ENCODE measurements around the gene SNTG2.

Gene SNTG2

DNA sequence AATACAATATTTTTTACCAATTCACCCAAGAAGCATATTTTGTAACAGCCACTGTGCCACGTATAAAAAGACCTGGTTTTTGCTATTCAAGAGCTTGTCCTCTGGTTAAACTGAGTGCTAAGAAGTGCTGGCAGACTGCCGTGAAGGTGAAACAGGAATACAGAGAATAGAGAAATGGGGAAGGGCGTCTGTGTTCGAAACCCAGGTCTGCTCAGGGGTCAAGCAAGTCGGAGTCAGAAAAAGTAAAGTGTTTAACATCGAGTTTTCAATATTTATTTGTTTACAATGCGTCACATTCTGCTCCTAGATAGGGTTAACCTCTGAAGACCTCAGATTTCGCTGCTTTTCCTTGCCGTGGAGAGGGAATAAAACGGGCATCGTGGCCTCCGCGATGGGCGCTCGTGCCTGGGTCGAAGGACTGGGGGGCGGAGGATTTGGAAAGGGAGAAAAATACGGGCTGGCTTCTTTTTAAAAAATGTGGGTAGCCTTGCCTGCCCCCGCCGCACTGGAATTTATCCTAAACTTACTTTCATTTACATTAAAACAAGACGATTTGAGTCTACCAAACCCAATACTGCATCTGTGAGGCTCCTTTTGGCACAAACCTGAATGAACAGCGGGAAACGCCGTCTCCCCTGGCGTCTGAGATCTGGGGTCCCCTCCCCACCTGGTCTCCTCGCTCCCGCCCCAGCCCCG lies 1.1 kb upstream of the SNTG2 start:
- Histone ChIP-seq H3K4me3 (ENCODE audit: low read length in 2 of 2) (peak overlapping the region; percentile 8 to 31), H3K27me3 (ENCODE audit: control insufficient read depth in 2 of 2, insufficient read depth in 2 of 2, low read length in 2 of 2) (peaks cover 27 to 35% of the 10 kb centered on the region in 2 donors), H3K27ac (ENCODE audit: low read depth in 2 of 2, low read length in 2 of 2) (no peak overlapping the region)

GRCh38 chr2:951224-952006 lies 766 bp downstream of the SNTG2 start:
- Histone ChIP-seq H3K27ac (ENCODE audit: low read depth in 2 of 2, low read length in 2 of 2) (no peak overlapping the region), H3K9ac (ENCODE audit: low read depth in 1 of 2, low read length in 2 of 2) (no peak overlapping the region), H3K36me3 (ENCODE audit: control insufficient read depth in 2 of 2, insufficient read depth in 2 of 2, low read length in 2 of 2) (no peaks in the 10 kb centered on the region), H3K4me1 (ENCODE audit: control insufficient read depth in 2 of 2, insufficient read depth in 2 of 2, low read length in 2 of 2) (peaks cover 0 to 2% of the 10 kb centered on the region in 2 donors), H3K27me3 (ENCODE audit: control insufficient read depth in 2 of 2, insufficient read depth in 2 of 2, low read length in 2 of 2) (peaks cover 24 to 35% of the 10 kb centered on the region in 2 donors), H3K9me3 (ENCODE audit: control insufficient read depth in 2 of 2, low read length in 2 of 2) (no peaks in the 10 kb centered on the region), H3K4me3 (ENCODE audit: low read length in 2 of 2) (no peak overlapping the region)

More for the DNA sequence above, 1.1 kb upstream of the SNTG2 start:
- H3K4me1 ChIP-seq (ENCODE audit: control insufficient read depth in 2 of 2, insufficient read depth in 2 of 2, low read length in 2 of 2), result peaks cover 0 to 2% of the 10 kb centered on the region in 2 donors
- H3K9me3 ChIP-seq (ENCODE audit: control insufficient read depth in 2 of 2, low read length in 2 of 2), result peaks cover 0 to 2% of the 10 kb centered on the region in 2 donors
- no peak overlapping the region for H3K9ac ChIP-seq (ENCODE audit: low read depth in 1 of 2, low read length in 2 of 2)
- no peaks in the 10 kb centered on the region for H3K36me3 ChIP-seq (ENCODE audit: control insufficient read depth in 2 of 2, insufficient read depth in 2 of 2, low read length in 2 of 2)

DNA sequence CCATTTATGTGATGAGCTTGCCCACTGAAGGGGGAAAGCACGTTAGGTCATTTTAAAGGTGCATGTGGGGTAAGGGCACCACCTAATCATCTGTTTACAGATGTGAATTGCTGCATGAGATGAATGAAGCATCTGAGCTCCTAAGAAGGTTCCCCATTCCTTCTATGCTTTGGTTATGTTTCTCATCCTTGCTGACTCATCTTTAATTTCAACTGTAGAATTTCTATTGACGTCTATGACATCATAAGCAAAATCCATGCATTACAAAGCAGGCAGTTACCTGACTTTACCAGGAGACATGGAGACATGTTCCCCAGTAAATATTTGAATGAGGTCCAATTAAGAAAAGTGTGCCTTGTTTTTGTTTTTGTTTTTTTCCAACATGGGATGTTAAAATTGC lies 2.8 kb downstream of the SNTG2 start:
- Histone ChIP-seq H3K9me3 (ENCODE audit: control insufficient read depth in 2 of 2, low read length in 2 of 2) (no peaks in the 10 kb centered on the region), H3K36me3 (ENCODE audit: control insufficient read depth in 2 of 2, insufficient read depth in 2 of 2, low read length in 2 of 2) (no peaks in the 10 kb centered on the region), H3K4me1 (ENCODE audit: control insufficient read depth in 2 of 2, insufficient read depth in 2 of 2, low read length in 2 of 2) (peaks cover 0 to 2% of the 10 kb centered on the region in 2 donors), H3K4me3 (ENCODE audit: low read length in 2 of 2) (no peak overlapping the region), H3K27ac (ENCODE audit: low read depth in 2 of 2, low read length in 2 of 2) (no peak overlapping the region), H3K9ac (ENCODE audit: low read depth in 1 of 2, low read length in 2 of 2) (no peak overlapping the region), H3K27me3 (ENCODE audit: control insufficient read depth in 2 of 2, insufficient read depth in 2 of 2, low read length in 2 of 2) (peaks cover 22 to 35% of the 10 kb centered on the region in 2 donors)

DNA sequence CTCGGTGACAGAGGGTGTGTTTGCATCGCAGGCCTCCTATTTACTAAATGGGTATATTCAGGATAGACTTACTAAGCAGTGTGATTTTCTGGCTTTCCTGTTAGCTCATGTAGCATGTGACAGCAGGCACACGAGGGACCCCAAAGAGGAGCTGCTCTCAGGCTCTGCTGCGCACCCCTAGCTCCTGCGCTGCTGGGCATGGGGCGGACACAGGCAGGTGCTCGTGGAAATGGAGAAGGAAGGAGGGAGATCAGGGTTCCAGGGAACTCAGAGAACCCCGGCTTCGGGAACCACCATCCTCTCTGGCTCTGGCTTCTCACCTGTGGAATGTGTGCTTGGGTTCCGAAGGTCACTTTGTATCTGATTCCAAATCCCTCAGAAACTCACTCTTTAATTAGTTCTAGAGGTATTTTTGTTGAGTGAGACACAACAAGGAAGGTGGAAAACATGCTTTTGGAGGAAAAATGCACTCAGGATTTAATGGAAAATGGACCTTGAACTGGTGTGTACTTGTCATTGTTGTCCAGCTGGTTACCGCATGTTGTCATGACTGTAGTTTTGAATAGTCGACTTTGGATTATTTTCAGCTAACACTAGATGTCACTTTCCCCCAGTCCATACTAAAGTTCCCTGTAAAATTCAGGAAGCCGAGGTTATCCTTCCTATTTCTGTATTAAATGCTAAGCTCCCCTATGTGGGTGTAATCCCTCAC lies 3.5 kb downstream of the SNTG2 start:
- no peak overlapping the region for H3K27ac ChIP-seq (ENCODE audit: low read depth in 2 of 2, low read length in 2 of 2)
- peaks cover 0 to 2% of the 10 kb centered on the region in 2 donors for H3K4me1 ChIP-seq (ENCODE audit: control insufficient read depth in 2 of 2, insufficient read depth in 2 of 2, low read length in 2 of 2)
- H3K36me3 ChIP-seq (ENCODE audit: control insufficient read depth in 2 of 2, insufficient read depth in 2 of 2, low read length in 2 of 2), result no peaks in the 10 kb centered on the region
- peaks cover 22 to 28% of the 10 kb centered on the region in 2 donors for H3K27me3 ChIP-seq (ENCODE audit: control insufficient read depth in 2 of 2, insufficient read depth in 2 of 2, low read length in 2 of 2)
- no peak overlapping the region for H3K9ac ChIP-seq (ENCODE audit: low read depth in 1 of 2, low read length in 2 of 2)
- H3K9me3 ChIP-seq (ENCODE audit: control insufficient read depth in 2 of 2, low read length in 2 of 2), result no peaks in the 10 kb centered on the region
- H3K4me3 ChIP-seq (ENCODE audit: low read length in 2 of 2), result no peak overlapping the region

GRCh38 chr2:954687-955000 lies 4.0 kb downstream of the SNTG2 start:
- no peaks in the 10 kb centered on the region for H3K36me3 ChIP-seq (ENCODE audit: control insufficient read depth in 2 of 2, insufficient read depth in 2 of 2, low read length in 2 of 2)
- no peak overlapping the region for H3K9ac ChIP-seq (ENCODE audit: low read depth in 1 of 2, low read length in 2 of 2)
- peaks cover 18 to 23% of the 10 kb centered on the region in 2 donors for H3K27me3 ChIP-seq (ENCODE audit: control insufficient read depth in 2 of 2, insufficient read depth in 2 of 2, low read length in 2 of 2)
- H3K9me3 ChIP-seq (ENCODE audit: control insufficient read depth in 2 of 2, low read length in 2 of 2), result no peaks in the 10 kb centered on the region
- H3K27ac ChIP-seq (ENCODE audit: low read depth in 2 of 2, low read length in 2 of 2), result no peak overlapping the region
- H3K4me3 ChIP-seq (ENCODE audit: low read length in 2 of 2), result no peak overlapping the region
- peaks cover 0 to 2% of the 10 kb centered on the region in 2 donors for H3K4me1 ChIP-seq (ENCODE audit: control insufficient read depth in 2 of 2, insufficient read depth in 2 of 2, low read length in 2 of 2)

GRCh38 chr2:955829-956731 lies 5.4 kb downstream of the SNTG2 start:
- no peaks in the 10 kb centered on the region for H3K9me3 ChIP-seq (ENCODE audit: control insufficient read depth in 2 of 2, low read length in 2 of 2)
- no peak overlapping the region for H3K27ac ChIP-seq (ENCODE audit: low read depth in 2 of 2, low read length in 2 of 2)
- no peak overlapping the region for H3K9ac ChIP-seq (ENCODE audit: low read depth in 1 of 2, low read length in 2 of 2)
- H3K27me3 ChIP-seq (ENCODE audit: control insufficient read depth in 2 of 2, insufficient read depth in 2 of 2, low read length in 2 of 2), result peaks cover 18 to 19% of the 10 kb centered on the region in 2 donors
- H3K36me3 ChIP-seq (ENCODE audit: control insufficient read depth in 2 of 2, insufficient read depth in 2 of 2, low read length in 2 of 2), result no peaks in the 10 kb centered on the region
- H3K4me1 ChIP-seq (ENCODE audit: control insufficient read depth in 2 of 2, insufficient read depth in 2 of 2, low read length in 2 of 2), result no peaks in the 10 kb centered on the region
- no peak overlapping the region for H3K4me3 ChIP-seq (ENCODE audit: low read length in 2 of 2)

GRCh38 chr2:959457-959856 lies 8.8 kb downstream of the SNTG2 start:
- Histone ChIP-seq H3K9ac (ENCODE audit: low read depth in 1 of 2, low read length in 2 of 2) (no peak overlapping the region), H3K27me3 (ENCODE audit: control insufficient read depth in 2 of 2, insufficient read depth in 2 of 2, low read length in 2 of 2) (no peaks in the 10 kb centered on the region), H3K9me3 (ENCODE audit: control insufficient read depth in 2 of 2, low read length in 2 of 2) (no peaks in the 10 kb centered on the region), H3K4me1 (ENCODE audit: control insufficient read depth in 2 of 2, insufficient read depth in 2 of 2, low read length in 2 of 2) (no peaks in the 10 kb centered on the region), H3K36me3 (ENCODE audit: control insufficient read depth in 2 of 2, insufficient read depth in 2 of 2, low read length in 2 of 2) (no peaks in the 10 kb centered on the region), H3K27ac (ENCODE audit: low read depth in 2 of 2, low read length in 2 of 2) (no peak overlapping the region), H3K4me3 (ENCODE audit: low read length in 2 of 2) (no peak overlapping the region)

DNA sequence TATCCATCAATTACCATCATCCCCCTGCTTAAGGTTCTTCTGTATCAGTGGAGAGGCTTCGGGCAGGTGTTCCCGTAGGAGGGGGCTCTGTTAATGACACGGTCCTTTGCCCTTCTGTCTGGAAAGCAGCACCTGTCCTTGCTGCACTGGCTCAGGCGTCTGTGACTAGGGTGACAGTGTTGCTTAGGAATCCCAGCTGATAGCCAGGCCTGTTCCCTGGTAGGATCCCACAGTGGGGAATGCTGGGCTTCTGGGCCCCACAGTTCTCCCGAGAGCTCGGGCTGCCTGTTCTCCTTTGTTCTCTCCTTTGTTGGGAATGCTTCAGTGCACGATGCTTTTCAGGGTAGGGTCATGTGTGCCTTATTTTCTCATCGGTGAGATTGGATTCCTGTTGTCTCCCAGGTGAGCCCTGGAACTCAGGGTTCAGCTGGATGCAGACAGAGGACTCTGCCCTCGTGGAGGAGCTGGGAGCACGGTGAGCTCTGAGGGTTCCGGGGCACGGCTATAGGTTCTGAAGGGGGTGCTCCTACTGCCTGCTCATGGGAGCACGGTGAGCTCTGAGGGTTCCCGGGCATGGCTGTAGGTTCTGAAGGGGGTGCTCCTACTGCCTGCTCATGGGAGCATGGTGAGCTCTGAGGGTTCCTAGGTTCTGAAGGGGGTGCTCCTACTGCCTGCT lies 9.6 kb downstream of the SNTG2 start:
- no peak overlapping the region for H3K4me3 ChIP-seq (ENCODE audit: low read length in 2 of 2)
- no peaks in the 10 kb centered on the region for H3K27me3 ChIP-seq (ENCODE audit: control insufficient read depth in 2 of 2, insufficient read depth in 2 of 2, low read length in 2 of 2)
- H3K4me1 ChIP-seq (ENCODE audit: control insufficient read depth in 2 of 2, insufficient read depth in 2 of 2, low read length in 2 of 2), result no peaks in the 10 kb centered on the region
- no peaks in the 10 kb centered on the region for H3K9me3 ChIP-seq (ENCODE audit: control insufficient read depth in 2 of 2, low read length in 2 of 2)
- no peaks in the 10 kb centered on the region for H3K36me3 ChIP-seq (ENCODE audit: control insufficient read depth in 2 of 2, insufficient read depth in 2 of 2, low read length in 2 of 2)
- no peak overlapping the region for H3K9ac ChIP-seq (ENCODE audit: low read depth in 1 of 2, low read length in 2 of 2)
- no peak overlapping the region for H3K27ac ChIP-seq (ENCODE audit: low read depth in 2 of 2, low read length in 2 of 2)

GRCh38 chr2:961786-962185 lies 11.1 kb downstream of the SNTG2 start:
- Histone ChIP-seq H3K36me3 (ENCODE audit: control insufficient read depth in 2 of 2, insufficient read depth in 2 of 2, low read length in 2 of 2) (no peaks in the 10 kb centered on the region), H3K4me1 (ENCODE audit: control insufficient read depth in 2 of 2, insufficient read depth in 2 of 2, low read length in 2 of 2) (no peaks in the 10 kb centered on the region)

More at GRCh38 chr2:961786-962185, 11.1 kb downstream of the SNTG2 start:
- Histone ChIP-seq H3K9ac (ENCODE audit: low read depth in 1 of 2, low read length in 2 of 2) (no peak overlapping the region), H3K4me3 (ENCODE audit: low read length in 2 of 2) (no peak overlapping the region), H3K9me3 (ENCODE audit: control insufficient read depth in 2 of 2, low read length in 2 of 2) (no peaks in the 10 kb centered on the region), H3K27ac (ENCODE audit: low read depth in 2 of 2, low read length in 2 of 2) (no peak overlapping the region), H3K27me3 (ENCODE audit: control insufficient read depth in 2 of 2, insufficient read depth in 2 of 2, low read length in 2 of 2) (no peaks in the 10 kb centered on the region)
